GM10266 (cell line): ENCODE measurements around the gene VWA3B.

Experiments used
- DNase-seq: peaks from one replicate; pipeline ENCODE4 v3.0.0; 2012; ENCODE audit errors: extremely low spot score
- TF ChIP-seq, protein P1 (sequence below): IDR thresholded peaks from 2 replicates; pipeline ENCODE4 v1.5.1; 2012; ENCODE audit warnings: mild to moderate bottlenecking, low read depth; ENCODE audit not compliant: control insufficient read depth, insufficient read depth; ENCODE audit errors: missing control alignments

The VWA3B gene

DNA sequence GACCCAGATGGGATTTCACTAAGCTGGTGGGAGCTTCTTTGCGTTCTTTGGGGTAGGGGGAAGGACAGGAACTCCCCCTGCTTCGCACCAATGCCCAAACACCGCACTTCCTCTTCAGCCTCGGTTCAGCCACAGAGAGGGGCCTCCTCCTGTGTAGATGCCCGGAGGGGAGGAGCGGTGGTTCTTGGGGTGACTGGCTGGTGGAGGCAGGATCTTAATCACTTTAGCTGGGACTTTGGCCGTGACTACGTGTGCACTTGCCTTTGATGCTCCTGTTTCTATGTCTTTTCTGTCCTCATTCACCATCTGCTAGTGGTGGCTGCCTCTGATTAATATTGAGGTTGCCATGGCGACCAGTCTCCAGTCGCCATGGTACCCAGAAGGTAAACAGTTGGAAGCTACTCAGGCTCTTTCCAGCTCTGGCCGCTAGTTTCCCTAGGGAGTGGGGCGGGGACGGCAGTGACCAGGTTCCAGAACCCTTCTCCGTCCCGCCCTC, 261.1 kb downstream of the VWA3B start:
- TF ChIP-seq, protein P1, sequence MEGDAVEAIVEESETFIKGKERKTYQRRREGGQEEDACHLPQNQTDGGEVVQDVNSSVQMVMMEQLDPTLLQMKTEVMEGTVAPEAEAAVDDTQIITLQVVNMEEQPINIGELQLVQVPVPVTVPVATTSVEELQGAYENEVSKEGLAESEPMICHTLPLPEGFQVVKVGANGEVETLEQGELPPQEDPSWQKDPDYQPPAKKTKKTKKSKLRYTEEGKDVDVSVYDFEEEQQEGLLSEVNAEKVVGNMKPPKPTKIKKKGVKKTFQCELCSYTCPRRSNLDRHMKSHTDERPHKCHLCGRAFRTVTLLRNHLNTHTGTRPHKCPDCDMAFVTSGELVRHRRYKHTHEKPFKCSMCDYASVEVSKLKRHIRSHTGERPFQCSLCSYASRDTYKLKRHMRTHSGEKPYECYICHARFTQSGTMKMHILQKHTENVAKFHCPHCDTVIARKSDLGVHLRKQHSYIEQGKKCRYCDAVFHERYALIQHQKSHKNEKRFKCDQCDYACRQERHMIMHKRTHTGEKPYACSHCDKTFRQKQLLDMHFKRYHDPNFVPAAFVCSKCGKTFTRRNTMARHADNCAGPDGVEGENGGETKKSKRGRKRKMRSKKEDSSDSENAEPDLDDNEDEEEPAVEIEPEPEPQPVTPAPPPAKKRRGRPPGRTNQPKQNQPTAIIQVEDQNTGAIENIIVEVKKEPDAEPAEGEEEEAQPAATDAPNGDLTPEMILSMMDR, result no peak
- no peak for DNase-seq

DNA sequence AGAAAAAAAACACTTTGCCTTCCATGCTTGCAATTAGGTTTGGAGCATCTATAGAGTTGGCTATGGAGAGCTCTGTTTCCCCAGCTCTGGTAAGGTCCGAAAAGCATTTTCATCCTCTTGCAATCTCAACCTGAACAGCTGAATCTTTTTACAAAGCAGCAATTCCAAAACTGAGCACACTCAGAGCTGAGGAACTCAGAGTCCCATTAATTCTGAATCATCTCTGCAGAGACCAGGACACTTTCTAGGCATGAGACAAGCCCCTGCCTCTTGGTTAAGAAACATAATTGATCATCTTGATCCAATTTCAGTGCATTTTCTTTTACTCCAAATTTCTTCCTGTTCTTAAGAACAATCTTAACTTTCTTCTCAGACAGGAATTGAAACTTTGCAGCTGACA, 263.4 kb downstream of the VWA3B start:
- TF ChIP-seq, protein P1, result no peak
- no peak for DNase-seq

DNA sequence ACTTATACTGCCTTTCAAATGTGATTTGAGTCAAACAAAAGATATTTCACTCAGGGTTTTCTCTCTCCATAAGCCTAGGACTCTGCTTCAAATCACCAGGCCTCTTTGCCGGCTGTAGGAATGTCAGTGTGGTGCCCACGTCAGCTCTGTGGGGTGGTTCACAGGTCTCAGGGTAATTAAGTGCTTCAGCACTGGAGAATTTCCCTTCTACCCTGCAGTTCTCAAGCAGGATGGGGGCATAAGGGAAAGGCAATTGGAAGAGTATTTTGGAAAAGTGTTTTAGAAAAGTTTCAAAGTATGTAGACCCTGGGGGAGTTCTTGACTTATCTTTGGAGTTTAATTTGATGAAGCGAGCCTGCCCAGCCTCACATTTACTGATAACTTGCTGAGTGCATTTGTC, 268.9 kb downstream of the VWA3B start:
- TF ChIP-seq, protein P1, result no peak
- DNase-seq, result no peak

DNA sequence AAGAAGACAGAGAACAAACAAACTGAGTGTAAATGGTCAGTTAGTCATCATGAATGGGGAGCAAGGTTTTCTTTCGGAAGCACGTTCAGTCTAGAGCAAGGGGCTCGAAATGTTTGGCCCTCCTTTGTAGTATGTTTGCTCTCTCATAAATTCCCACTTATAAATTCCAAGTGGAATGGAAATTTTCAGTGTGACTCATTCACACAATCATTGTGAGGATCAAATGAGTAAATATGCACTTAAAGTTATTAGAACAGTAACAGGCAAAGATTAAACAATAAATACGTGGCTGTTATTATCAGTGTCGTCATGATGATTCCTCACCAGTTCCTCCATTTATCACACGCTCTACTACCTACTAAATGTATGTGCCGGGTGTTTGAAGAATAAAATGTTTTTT, 269.8 kb downstream of the VWA3B start:
- DNase-seq, result no peak

DNA sequence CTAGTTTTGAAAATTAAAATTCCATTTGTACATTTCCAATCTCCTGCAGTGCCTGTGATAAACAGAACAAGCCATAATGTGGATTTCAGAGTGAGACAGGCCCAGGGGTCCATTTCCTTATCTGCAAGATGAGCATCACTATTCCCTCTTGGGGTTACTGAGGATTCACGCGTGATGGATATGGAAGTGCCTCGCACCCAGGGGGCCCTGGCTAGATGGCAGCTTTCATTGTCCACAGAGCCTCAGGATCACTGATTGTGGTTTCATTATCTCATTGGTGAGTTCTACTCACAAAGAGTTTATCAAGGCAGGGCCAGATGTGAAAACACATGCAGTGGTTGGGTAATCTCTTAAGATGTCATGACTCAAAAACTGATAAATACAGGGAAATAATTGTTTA, 270.9 kb downstream of the VWA3B start:
- TF ChIP-seq, protein P1, result no peak
- no peak for DNase-seq

More for the DNA sequence above, 269.8 kb downstream of the VWA3B start:
- TF ChIP-seq, protein P1, result no peak

DNA sequence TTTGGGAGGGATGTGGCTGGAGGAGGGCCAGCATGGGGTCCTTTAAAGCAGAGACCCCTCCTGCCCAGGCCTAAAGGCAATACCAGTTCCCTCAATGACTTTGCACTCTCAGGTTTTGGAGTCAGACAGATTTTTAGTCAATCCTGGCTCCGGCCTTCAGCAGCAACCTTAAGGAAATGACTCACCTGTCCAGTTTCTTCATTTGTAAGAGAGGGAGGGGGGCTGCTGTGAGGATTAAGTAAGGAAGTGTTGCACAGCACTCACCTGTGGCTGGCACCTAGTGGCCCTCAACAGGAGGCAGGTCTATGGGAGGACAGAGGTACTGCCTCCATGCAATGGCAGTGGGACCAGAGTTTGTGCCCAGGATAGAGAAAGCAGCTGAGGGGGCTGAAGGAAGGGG, 273.0 kb downstream of the VWA3B start:
- DNase-seq, result no peak
- TF ChIP-seq, protein P1, result no peak
